Astrocyte (in vitro differentiated cells and primary cell): ENCODE measurements around the gene DSE.

Experiments used
- CTCF ChIP-seq: IDR thresholded peaks from 2 replicates; pipeline ENCODE4 v1.5.1; 2011; ENCODE audit warnings: low read depth, mild to moderate bottlenecking, inconsistent platforms, low read length, moderate library complexity; ENCODE audit not compliant: insufficient read depth
- EZH2 ChIP-seq: IDR thresholded peaks from 2 replicates; pipeline ENCODE4 v1.6.1; 2012; ENCODE audit warnings: mild to moderate bottlenecking, low read length, inconsistent platforms; ENCODE audit not compliant: insufficient read depth

DNA sequence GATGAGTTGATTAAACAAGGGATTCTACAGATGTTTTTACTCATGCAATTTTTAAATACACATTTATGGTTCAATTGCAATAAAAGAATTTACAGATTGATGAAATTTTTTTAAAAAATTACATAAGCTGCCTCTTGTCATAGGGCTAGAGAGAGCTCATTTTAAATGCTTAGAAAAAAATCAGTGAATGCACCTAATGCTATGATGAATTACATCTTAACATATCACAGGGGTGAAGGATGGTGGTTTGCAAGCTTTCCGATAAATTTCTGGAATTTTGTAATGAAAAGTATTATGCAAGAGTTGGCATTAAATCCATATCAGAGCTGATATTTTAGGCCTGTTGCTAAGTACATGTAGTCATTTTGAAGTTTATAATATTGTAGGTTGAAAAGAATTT is 29.6 kb downstream of the DSE start:
- no peak for TF ChIP-seq CTCF
- TF ChIP-seq EZH2, result no peak
